HG03066 (cell line): ENCODE data around the gene OR6K6.

ENCODE experiments used
- ATAC-seq: cut with Tn5 transposase; IDR thresholded peaks from one replicate; pipeline ENCODE4 v1.9.1; 2021; ENCODE audit warnings: low read depth; ENCODE audit not compliant: unreplicated experiment

Gene OR6K6

DNA sequence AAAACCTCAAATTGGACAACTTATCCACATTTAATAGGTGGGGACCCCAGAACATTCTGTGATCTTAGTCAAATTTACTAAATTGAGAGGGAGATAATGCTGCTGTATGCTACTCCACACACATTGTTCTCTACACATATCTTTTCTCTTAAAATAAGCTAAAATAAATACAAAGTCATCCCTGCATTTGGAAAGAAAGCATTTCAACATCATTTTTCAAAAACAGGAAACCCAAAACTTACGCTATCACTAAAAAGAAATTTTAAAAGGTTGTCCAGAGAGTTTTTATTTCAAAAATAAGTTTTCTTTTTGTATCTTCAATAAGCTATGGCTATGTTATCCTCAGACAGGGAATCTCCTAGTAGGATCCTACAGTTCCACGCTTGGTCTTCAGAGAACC is 46.0 kb downstream of the OR6K6 start:
- no peak for ATAC-seq

DNA sequence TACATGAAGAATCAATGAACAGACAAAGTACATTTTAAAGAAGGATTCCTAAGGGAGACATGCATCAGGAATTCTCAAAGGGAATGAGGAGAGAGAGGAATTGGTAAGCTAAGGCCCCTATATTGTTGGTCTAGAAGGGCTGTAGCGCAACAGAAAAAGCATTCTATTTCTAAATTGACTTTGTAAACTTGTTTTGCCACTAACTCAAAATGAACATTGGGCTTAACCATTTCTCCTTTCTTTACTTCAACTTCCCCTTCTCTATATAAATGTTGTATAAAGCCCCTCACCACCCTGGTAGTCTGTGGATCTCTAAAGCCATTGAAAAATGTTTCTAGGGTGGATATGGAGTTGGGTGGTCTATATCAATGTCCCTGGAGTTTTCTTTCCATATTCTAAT is 46.9 kb downstream of the OR6K6 start:
- ATAC-seq: no peak

DNA sequence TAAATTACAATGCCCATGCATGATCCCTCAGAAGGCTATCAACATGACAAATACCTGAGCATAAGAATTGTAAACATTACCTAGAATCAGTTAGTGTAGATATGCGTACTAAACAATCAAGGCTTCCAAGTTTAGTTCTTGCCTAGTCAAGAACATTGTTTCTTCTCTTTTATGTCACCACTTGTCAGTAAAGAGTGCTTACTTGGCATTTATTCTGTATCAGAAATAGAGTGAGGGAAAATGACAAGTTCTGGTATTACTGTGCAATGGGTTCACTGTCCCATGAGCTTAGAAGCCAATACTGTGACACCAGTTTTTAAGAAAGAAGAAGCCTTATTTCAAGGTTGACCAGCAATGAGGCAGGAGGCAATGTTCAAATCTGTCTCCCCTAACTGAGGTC is 49.2 kb downstream of the OR6K6 start:
- ATAC-seq: no peak
